Activated naive CD8-positive, alpha-beta T cell treated with anti-CD3 and anti-CD28 coated beads, Interleukin-2, amount 50 U/mL, for 16 hours (primary cell): Measurements from ENCODE around the gene PRKD1.
"Not testable (repeated sequence)": the region's sequence is repeated elsewhere in the genome, so short reads cannot be mapped to it uniquely, and the experiment has no call there.

ENCODE experiments used
- DNase-seq: peaks from one replicate; pipeline ENCODE4 v3.0.0-alpha.2; 2020; ENCODE audit warnings: low read depth, low spot score

Gene PRKD1

GRCh38 chr14:29743531-29743930, 184.1 kb downstream of the PRKD1 start:
- DNase-seq, result no peak

GRCh38 chr14:29741909-29742401, 185.7 kb downstream of the PRKD1 start:
- DNase-seq, result no peak

DNA sequence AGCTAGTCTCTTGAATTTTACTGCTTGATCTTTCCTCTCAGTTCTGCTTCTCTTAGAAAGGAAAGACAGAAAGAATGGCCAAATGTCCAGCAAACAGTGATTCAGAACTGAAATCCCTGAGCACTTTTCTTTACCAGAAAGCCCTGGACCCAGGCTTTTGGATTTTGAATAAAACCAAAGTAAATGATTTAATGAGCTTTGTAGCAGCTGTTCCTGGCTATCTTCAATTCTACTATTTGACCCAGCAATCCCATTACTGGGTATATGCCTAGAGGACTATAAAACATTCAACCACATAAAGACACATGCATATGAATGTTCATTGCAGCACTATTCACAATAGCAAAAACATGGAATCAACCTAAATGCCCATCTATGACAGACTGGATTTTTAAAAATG, 187.2 kb downstream of the PRKD1 start:
- no peak for DNase-seq

GRCh38 chr14:29738950-29739349, 188.7 kb downstream of the PRKD1 start:
- DNase-seq, result no peak

DNA sequence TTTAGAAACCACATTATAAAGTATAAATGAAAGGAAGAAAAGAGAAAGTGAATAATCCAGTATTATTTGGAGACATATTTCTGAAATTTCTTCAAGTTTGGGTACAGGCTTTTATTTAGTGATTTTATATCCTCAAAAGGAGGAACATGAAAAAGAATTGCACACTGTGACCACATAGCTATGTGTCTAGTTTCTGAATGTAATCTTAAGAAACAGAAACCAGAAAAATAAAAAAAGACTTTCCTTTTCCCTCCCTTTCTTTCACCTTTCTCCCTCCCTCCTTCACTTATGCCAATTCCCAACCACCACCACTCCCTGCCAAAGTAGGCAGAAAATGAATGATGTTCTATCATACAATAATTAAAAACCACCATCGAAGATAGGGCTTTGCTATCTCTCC, 189.6 kb downstream of the PRKD1 start:
- DNase-seq, result no peak

GRCh38 chr14:29735459-29735858, 192.2 kb downstream of the PRKD1 start:
- DNase-seq, result no peak

- no peak for DNase-seq
These were observed 192.9 kb downstream of the PRKD1 start for GRCh38 chr14:29734732-29735131.

GRCh38 chr14:29726560-29727331, 200.9 kb downstream of the PRKD1 start:
- not testable (repeated sequence) for DNase-seq

GRCh38 chr14:29724991-29725390, 202.7 kb downstream of the PRKD1 start:
- DNase-seq, result no peak

- DNase-seq, result no peak
These were observed 204.8 kb downstream of the PRKD1 start for GRCh38 chr14:29722831-29723230.

- DNase-seq, result no peak
These were observed 206.1 kb downstream of the PRKD1 start for GRCh38 chr14:29721586-29721985.

DNA sequence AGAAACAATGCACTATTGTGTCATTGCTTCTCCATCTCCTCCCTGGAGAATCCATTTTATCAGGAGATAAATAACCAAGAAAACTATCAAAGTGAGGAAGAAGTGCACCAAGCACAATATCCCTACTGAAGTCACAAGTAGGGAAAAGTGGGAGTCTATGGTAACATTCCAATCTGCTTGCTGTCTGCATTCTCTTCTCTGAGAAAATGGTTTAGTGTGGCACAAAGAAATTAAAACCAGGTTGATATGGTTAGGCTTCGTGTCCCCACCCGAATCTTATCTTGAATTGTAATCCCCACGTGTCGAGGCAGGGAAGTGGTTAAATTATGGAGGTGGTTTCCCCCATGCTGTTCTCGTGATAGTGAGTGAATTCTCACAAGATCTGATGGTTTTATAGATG, 209.7 kb downstream of the PRKD1 start:
- DNase-seq, result no peak

DNA sequence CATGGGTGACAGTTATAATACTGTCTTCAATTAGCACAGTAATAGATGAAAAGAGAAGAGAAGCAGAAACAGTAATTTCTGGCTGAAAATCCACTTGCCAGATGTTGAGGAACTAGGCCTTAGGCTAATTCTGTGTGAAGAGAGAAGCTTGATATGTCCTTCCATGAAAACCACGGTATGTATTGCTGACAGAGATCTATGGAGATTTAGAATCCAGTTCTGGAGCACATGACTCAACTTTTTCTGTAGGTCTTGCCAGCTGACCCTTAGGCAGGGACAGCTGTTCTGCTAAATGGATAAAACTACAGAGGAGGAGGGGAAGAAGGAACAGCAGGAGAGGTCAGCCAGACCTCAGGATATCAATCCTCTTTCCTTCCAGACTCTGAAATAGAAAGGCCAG, 211.5 kb downstream of the PRKD1 start:
- DNase-seq, result no peak

- no peak for DNase-seq
These were observed 215.0 kb downstream of the PRKD1 start for GRCh38 chr14:29712601-29713000.

DNA sequence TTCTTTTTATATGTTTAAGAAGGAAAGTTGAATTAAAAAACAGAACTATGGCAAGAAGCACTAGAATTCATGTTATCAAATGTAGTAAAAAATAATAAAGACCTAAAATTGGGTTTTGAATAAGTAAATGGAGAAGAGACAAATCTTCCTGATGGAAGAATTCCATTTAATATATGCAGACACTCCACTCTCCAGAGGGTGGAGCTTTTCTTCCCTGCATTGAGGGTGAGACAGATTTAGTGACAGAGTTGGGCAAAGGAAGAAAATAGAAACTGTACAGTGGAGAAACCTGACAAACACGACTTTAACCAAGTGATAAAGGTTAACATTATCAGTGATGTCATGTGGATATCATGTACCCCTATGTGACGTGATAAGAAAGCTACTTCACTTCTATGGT, 217.6 kb downstream of the PRKD1 start:
- no peak for DNase-seq

DNA sequence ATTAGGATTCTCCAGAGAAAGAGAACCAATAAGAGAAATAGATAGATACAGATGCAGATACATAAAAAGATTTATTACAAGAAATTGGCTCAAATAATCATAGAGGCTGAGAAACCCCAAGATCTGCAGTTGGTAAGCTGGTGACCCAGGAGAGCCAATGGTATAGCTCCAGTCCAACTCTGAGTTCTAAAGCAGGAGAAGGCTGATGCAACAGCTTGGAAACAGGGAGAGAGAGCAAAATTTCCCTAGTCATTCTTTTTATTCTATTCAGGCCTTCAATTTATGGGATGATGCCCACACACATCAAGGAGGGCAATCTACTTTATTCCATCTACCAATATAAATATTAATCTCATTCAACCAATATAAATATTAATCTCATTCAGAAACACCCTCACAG, 218.2 kb downstream of the PRKD1 start:
- DNase-seq, result no peak

DNA sequence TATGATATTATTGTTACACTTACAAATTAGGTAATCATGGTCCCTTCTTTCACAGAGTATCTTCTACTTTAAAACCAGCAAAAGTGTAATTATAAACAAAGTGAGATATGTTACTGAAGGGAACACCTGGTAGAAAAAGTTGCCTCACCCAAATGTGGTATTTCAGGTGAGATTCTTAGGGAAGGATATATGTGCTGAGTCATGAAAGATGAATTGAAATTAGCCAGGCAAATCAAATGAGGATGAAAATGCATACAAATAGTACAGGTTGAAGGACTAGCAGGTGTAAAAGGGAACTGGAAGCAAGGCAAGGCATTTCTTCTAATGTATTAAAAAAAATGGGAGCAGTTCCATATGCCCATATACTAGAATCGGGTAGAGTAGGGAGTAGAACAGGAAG, 220.9 kb downstream of the PRKD1 start:
- DNase-seq, result no peak

DNA sequence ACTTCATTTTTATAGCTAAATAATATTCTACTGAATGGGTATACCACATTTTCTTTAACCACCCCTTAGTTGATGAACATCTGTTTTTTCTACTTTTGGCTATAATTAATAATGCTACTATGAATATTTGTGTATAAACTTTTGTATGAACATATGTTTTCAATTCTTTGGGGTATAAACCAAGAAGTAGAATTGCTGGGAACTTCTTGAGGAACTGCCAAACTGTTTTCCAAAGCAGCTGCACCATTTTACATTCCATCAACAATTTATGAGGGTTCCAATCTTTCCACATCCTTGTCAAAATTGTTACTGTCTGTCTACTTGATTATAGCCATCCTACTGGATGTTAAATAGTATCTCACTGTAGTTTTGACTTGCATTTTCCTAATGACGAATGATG, 221.8 kb downstream of the PRKD1 start:
- DNase-seq, result no peak

GRCh38 chr14:29689597-29689996, 238.1 kb downstream of the PRKD1 start:
- DNase-seq, result not testable (repeated sequence)

DNA sequence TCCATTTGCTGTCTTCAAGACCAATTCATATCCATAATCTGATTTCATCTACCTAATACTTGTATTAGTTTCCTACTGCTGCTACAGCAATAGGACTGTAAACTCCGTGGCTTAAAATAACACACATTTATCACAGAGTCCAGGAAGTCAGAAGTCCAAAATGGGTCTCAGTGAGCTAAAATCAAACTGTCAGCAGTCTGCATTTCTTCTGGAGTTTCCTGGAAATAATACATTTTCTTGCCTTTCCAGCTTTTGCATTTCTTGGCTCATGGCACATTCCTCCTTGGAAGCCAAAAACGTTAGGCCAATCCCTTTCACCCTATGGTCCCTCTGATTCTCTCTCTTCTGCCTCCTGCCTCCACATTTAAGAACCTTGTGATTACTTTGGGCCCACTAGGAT, 239.8 kb downstream of the PRKD1 start:
- no peak for DNase-seq

DNA sequence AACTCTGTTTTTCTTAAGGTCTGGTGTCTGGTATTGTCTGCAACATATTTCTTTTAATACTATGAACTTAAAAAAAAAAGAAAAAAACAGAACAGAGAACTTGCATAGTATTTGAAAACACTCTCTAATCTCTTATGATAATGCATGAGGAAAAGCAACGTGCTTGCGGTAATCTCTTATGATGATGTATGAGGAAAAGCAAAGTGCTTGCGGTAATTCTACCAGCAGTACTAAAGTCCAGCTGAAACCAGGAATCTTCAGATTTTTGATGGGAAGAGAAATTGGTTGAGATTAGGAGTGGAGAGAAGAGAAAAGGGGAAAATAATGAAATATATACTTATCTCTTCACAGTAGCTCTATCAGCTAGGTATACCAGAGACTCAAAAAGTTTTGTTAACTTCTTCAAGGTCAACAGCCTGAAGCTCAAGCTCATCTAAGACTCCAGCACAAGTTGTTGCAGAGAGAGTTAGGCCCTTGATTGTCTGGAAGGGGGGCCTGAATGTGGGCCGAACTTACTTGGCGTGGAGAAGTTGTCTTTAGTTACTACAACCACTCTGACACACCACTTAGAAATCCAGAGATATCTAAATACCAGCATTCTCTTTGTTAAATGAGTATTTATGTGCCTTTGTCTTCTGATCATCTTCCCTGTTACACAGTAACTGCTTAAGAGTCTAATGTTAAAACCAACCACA, 240.4 kb downstream of the PRKD1 start:
- no peak for DNase-seq

DNA sequence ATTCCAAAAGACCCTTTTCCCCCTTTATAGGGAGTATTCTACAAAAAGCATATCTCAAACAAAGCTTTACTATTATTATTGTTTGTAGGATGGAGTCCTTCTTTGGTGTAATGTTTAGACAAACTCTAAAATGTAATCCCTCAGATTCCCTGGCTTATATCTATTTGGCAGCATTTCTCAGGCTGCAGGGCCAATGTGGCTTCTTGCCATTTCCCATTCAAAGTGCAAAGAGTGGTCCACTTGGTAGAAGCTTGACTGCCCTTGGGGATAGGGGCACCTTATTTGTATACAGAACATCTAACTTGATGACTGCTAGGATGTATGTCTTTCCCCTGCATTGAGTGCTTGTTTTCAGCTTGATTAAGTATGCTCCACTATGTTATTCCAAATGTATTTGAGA, 242.7 kb downstream of the PRKD1 start:
- DNase-seq, result no peak

DNA sequence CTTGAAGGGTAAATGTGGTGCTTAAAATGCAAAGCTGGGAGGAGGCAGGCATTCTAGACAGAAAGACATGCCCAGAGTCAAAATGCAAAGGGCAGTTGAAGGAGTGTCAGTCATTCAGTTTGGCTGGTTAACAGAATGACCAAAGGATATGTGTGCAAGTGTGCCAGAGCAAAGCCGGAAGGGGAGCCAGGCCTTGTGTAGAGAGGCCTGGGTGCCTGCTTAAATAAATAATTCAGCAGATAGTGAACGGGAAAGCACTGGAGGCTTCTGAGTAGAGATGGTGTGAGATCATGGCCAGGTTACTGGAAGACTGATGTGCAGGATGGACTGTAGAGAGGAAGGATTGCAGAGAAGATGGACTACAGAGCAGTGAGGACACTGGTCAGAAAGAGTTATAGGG, 244.9 kb downstream of the PRKD1 start:
- DNase-seq, result no peak
